GM19324 (cell line): Measurements from ENCODE around the gene PIAS1.
"Not testable (repeated sequence)": the region's sequence is repeated elsewhere in the genome, so short reads cannot be mapped to it uniquely, and the experiment has no call there.

Experiments used
- ATAC-seq: cut with Tn5 transposase; IDR thresholded peaks from one replicate; pipeline ENCODE4 v1.9.1; 2021; ENCODE audit warnings: mild to moderate bottlenecking, moderate library complexity; ENCODE audit not compliant: unreplicated experiment, low FRiP score

Gene PIAS1

DNA sequence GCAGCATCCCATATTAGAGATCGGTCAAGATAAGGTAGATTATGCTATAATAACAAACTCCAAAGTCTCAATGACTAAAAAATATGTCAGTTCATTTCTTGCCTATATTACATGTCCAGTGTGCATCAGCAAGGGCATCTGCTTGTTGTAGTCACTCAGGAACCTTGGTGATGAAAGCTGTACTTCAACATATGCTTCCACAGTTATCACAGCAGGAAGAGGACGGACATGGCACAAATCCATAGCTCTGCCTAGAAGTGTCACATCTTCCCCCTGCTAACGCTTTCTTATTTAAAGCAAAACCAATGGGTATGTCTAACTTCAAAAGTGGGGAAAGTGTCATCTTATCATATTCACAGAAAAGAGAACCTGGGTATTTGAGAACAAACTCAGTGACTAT lies 20.0 kb upstream of the PIAS1 start:
- ATAC-seq, result no peak

DNA sequence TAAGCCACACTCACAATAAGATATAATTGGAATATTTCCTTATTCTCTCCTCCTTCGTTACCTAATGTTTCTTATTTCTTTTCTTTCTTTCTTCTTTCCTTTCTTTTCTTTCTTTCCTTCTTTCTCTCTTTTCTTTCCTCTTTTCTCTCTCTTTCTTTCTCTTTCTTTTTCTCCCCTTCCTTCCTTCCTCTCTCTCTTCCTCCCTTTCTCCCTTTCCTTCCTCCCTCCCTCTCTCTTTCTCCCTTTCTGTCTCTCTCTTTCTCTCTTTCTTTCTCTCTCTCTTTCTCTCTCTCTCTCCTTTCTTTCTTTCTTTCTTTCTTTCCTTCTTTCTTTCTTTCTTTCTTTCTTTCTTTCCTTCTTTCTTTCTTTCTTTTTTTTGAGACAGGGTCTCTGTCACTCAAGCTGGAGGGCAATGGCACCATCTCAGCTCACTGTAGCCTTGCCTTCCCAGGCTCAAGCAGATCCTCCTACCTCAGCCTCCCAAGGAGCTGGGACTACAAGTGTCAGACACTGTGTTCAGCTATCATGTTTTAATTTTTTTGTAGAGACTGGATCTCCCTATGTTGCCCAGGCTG lies 19.3 kb upstream of the PIAS1 start:
- ATAC-seq, result no peak

DNA sequence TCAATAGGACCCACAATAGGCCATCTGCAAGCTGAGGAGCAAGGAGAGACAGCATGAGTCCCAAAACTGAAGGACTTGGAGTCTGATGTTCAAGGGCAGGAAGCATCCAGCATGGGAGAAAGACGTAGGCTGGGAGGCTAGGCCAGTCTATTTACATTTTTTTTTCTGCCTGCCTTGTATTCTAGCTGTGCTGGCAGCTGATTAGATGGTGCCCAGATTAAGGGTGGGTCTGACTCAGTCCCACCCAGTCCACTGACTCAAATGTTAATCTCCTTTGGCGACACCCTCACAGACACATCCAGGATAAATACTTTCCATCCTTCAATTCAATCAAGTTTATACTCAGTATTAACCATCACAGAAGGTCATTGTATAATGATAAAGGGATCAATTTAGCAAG lies 15.9 kb upstream of the PIAS1 start:
- ATAC-seq, result no peak

DNA sequence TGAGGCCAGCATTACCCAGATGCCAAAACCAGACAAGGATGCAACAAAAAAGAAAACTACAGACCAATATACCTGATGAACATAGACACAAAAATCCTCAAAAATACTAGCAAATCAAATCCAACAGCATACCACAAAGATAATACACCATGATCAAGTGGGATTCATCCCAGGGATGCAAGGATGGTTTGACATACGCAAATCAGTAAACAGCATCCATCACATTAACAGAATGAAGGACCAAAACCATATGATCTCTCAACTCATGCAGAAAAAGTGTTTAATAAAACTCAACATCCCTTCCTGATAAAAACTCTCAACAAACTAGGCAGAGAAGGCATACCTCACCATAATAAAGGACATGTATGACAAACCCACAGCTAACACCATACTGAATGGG lies 14.0 kb upstream of the PIAS1 start:
- no peak for ATAC-seq

DNA sequence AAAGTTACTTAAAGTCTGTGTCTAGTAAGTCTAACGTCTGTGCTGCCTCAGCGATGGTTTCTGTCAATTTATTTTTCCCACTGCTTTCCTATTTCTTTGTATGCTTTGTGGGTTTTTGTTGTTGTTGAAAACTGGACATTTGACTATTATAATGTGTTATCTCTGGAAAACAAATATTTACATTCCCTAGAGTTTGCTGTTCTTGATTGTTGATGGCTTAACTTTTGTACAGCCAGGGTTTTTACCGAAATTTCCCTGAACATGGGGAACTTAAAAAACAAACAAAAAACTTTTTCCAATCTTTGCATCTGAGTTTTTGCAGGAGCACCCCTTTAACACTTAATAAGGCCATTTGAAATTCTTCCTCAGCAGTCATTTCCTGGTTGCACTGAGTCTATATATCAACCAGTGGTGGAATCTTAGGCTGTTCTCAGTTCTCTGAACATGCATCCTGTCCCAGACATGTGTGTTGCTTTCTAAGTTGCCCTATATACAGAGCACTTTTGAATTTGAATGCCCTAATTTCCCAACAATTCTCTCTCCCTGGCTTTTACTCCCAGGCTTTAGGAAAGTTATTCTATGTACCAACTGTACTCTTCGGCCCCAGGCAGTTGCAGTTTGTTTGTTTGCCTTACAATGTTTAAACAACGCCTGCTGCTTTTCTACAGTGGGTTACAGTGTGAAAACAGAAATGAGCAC lies 11.8 kb upstream of the PIAS1 start:
- ATAC-seq, result no peak

DNA sequence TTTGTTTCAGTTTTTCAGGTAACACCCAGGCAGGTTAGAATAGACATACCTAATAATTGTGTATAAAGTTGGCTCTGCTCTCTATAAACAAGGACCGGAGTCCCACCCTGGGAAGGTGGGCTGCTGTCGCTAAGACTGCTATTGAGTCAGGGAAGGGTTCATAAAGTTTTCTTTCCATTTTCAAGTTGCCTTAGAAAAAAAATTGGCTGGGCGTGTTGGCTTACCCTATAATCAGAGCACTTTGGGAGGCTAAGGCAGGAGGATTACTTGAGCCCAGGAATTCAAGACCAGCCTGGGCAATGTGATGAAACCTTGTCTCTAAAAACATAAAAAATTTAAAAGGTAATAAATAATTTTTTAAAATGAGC lies 11.3 kb upstream of the PIAS1 start:
- no peak for ATAC-seq

DNA sequence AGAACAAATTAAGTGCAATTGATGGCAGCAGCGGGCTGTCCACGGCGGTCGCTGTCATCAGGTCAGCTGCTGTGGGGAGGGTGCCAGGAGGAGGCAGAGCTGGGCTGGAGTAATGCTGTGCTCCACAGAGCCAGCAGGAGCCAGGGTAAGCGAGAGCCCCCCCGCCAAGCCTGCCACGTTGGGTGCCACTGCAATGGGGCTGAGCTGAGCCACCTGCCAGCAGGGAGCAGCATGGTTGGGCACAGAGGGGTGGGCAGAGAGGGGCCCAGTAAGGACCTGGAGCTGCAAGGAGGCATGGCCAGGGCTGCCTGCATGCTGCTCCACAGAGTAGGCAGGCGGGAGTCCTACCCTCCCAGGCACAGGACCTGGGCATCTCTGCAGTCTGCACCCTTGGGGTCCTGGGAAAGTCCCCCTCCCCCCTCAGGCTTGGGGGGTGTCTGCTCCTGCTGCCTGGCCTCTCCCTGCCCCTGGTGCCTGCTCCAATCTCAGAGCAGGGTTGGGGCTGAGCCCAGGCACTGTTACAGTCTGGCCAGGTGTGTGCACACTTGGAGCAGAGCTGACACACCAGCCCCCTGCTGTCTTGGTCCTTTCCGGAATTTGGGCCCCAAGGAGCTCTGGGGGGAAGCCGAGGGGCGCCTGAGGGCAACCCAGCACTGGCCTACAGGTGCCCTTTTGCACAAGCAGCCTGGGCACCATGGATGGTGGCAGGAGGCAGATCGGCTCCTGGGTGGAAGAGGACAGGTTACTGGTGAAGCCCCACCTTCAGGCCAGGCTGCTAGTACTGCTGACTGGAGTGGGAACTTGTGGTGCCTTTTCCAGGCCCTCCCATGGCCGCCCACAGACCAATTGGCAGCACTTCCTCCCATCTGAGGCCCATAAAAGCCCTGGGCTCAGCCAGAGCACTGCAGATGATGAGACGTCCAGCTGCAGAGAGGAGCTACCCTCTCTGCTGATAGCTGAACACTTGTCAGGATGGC lies 8.5 kb upstream of the PIAS1 start:
- no peak for ATAC-seq

DNA sequence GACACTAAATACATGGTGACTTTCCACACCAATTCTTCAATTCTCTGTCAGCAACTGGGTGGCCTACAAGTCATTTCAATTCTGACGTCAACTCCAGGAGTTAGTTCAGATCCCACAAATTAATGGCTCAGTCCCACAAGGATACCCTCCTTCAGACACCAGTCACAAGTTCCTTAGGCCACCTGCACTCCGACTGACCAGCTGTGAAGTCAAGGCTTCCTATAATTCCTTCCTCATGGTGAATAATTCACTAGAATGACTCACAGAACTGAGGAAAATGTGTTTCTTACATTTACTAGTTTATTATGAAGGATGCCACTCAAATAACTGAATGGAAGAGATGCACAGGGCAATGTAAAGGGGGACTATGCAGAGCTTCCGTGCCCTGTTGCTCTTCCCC lies 6.3 kb upstream of the PIAS1 start:
- ATAC-seq, result no peak

DNA sequence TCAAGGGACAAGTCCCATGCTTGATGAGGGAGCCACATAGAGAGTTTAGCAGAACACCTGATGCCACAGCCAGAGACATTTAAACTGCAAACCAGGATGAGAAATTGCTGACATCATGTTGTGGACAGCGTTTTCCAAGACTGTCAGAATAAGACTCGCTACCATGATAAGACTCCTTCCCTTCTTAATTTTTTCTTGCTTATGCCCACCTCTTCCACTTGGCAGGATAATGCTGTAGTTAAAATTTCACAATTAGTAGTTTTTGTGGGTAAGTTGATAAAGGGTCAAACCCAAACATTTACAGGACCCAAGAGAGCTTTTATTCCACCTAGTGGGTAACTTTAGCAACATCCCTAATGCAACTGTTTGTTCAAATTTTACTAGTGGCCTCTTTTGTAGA lies 3.0 kb upstream of the PIAS1 start:
- no peak for ATAC-seq

DNA sequence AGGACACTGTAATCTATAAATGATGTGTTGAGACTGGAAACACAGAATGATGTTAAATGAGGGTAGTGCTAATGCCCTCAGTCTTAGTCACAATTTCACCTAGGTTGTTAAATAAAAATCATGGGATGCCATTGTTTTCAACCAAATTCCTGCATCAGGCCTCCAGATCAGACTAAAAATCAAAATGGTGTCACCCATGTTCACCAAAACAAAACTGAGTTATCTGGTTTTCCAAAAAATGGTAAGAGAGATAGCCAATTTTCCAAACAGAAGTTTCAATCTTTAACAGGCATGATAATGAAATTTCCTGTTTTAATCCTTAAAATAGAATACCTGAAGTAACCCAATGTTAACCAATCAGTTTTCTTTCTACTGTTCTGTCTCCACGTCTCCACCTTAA lies 2.2 kb upstream of the PIAS1 start:
- ATAC-seq, result no peak

DNA sequence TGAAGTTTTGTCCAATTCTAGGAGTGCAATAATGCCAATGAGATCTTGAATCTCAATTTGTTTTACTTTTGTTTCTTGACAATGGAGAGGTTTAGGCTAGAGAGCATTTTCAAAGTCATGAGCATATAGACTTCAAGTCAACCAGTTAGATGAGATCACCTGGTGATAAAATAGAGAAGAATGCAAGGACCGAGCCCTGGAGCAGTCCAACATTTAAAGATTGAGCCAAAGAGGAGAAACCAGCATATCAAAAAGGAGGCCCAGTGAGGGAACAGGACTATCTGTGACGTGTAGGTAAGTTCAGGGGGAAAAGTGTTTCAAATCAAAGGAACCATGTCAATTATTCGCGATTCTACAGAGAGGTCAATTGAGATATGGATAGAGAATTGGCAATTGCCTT lies 1.7 kb upstream of the PIAS1 start:
- no peak for ATAC-seq

DNA sequence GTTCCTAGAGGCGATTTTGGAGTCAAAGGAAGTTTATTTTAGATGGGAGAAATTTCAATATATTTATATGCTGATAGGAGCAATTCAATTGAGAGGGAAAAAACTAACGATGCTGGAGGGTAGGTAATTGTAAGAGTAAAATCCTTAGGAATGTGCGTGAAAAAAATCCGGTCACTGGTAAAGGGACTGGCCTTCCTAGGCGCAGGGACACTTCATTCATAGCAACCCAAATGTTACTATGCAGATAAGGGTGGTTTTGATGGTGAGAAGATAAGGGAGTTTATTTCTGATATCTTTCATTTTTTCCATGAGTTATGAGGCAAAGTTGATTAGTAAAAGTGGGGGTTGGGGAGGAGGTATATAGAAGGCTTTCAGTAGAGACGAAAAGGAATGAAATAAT lies 1.1 kb upstream of the PIAS1 start:
- no peak for ATAC-seq

DNA sequence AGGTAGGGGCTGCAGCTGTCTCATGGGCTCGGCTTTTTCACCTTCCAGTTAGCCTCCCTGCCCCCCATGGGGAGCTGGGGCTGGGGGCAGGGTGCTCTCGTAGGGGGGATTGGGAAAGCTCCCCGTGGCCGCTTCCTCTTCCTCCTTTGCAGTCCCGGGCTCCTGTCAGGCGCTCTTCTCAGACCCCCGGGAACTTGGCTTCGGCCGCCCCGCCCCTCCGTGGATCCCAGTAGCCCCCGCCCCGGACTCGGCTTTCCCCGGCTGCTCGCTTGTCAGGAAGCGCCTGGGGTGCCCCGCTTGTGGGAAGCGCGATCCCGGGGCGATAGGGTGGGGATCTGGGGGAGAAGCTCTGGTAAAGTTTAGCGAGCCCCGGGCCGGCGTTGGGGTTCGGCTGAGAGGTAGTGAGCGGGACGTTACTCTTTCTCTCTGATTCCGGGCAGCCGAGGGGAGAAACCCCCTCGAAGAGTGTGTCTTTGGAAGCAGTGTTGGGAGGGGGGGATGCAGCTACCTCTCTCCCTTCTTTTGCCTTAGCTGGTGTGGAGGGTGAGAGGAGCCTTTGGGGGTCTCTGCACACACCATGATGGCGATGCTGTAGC lies 611 bp downstream of the PIAS1 start:
- peak; percentile 13 for ATAC-seq

DNA sequence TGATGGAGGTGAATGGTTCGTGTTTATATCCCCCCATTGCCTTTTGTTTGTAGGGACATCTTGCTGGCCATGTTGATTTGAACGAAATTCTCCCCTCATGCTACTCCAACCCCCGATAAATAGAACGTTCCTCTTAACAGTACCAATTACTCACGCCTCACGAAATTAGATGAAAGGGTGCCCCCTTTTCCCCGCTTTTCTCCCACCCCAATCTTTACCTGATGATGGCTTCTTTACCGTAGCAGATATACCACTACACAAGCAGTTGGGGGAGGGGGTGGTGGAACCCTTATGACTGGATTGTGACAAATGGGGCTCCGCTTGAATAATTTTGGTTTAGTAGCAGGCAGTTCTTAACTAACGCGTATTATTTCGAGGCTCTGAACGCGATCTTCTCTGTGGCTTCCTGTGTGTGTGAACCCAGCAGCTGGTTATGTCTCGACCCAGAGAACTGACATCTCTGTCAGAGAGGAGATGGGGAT lies 1.1 kb downstream of the PIAS1 start:
- no peak for ATAC-seq

DNA sequence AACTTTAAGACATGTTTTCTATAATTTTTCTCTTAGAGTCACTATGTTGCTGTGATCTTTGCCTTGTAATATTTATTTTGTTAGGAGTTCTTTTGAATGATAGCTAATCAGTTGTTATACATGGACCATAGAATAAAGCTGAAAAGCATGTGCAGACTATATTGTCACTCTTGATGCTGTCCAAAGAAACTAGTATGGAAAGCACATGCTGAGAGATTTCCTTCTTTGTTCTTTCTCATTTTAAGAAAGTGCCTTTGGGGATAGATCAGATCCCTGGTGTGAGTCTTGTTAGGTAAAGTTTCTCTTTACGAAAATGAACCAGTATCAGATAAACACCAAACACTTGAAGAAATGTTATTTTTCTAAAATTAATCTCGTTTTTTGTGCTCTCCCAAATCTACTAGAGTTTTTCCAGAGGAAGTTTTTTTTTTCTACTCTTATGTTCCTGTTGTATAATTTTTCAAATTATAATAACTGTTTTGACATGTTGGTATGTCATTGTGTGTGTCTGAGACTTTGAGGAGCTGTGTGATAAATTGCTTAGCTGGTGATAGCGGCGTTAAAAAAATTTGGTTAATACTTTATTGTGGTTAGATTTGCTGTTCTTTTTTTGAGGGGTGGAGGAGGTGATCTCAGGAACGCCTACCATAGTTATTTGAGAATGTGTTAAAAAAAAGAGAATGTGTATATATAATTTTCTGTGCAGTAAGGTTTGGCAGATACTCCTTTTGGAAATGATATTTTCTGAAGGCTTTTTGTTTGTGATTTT lies 2.2 kb downstream of the PIAS1 start:
- ATAC-seq, result no peak

DNA sequence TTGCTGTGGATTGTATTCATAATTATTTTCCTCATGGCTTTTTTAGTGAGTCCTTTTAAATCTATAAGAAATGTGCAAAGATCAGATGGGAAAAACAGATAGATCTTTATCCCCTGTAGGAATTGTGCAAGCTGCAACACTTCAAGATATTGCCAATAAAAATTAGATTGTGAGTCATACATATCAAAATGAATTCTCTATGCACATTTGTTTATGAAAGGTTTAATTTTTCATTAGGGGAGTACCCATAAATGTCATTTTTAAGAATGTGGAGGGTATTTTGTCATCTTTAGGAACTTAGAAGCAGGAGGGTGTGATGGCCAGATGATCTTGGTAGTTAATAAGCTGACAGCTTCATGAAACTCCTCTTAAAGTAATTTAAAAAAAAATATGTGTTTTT lies 2.9 kb downstream of the PIAS1 start:
- ATAC-seq, result no peak

DNA sequence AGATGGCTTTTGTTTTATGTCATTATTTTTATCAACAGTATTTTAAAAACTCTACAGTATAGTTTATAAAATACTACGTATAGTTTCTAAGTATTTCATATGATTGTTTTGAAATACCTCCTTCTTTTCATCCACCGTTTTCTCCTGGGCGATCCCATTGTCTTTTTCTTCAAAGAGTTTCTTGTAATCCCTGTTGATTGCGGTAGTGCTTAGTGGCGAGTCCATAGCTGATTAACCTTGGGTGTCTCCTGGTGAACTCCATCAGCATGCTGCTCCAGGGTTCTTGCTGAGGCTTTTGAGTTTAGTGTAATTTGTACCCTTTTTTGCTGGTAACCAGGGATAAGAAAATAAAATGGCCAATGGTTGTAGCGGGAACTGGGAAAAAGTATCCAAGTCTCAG lies 3.6 kb downstream of the PIAS1 start:
- ATAC-seq, result no peak

DNA sequence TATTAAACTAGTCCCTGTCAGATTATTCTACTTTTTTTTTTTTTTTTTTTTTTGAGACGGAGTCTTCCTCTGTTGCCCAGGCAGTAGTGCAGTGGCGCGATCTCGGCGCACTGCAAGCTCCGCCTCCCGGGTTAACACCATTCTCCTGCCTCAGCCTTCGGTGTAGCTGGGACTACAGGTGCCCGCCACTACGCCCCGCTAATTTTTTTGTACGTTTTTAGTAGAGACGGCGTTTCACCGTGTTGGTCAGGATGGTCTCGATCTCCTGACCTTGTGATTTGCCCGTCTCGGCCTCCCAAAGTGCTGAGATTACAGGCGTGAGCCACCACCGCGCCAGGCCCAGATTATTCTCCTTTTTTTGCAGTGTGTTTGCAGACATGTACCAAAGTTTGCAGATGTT lies 4.9 kb downstream of the PIAS1 start:
- not testable (repeated sequence) for ATAC-seq

DNA sequence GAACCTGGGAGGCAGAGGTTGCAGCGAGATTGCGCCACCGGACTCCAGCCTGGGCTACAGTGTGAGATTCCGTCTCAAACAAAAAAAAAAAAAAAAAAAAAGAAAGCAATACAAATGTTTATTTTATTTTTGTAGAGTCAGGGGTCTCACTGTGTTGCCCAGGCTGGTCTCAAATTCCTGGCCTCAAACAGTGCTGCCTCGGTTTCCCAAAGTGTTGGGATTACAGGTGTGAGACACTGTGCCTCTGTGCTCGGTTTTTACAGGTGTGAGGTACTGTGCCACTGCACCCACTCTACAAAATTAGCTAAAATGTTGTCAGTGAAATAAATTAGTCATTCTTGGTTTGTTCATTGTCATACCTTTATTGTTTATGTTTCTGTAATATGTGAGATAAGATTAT lies 5.5 kb downstream of the PIAS1 start:
- no peak for ATAC-seq

DNA sequence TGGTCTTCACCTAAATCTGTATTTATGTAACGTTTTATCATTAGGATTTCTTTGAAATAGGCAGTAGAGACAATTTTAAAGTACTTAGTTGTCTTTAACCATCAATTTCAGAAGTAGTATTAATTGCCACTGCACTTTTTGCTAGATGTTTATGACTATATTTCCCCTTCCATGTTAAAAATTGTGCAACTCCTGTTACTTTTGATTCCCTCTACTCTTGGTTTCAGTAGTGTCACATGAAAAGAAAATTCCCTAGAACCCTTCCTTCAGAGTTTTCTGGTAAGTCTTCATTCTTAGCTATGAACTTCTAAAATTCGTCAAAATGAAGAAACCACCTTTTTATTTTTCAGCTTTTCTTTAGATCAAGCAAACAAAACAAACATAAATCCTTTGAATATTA lies 7.1 kb downstream of the PIAS1 start:
- ATAC-seq, result no peak
